ENCODE measurements around the gene SERPINA4.

Gene SERPINA4

GRCh38 chr14:94615823-94616570 lies 54.8 kb downstream of the SERPINA4 start:
- DNase-seq (ENCODE audit: low read depth): no peak

- DNase-seq (ENCODE audit: low read depth): no peak
Measured at GRCh38 chr14:94617366-94617941, 56.2 kb downstream of the SERPINA4 start.

GRCh38 chr14:94617988-94618822 lies 57.0 kb downstream of the SERPINA4 start:
- DNase-seq (ENCODE audit: low read depth): no peak

GRCh38 chr14:94619297-94619696 lies 58.1 kb downstream of the SERPINA4 start:
- DNase-seq (ENCODE audit: low read depth): no peak
